Measurements from ENCODE around the gene CAMK2A.

DNA sequence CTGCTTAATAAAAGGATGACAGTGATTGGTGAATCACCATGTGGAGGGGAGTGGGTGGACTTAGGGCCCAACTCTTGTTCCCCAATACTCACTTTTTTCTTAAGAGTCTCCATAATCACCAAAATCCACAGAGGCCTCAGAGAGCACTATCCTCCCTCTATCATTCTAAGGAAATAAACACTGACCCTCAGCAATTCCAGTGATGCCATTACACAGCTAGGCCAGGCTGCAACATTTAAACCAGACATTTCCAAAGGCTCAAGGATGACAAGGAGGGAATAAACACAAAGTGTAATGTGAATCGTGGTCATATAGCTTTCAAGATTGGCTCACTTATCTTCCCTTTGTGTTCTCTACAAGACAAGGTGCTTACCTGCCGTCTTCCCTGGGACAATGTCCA lies 15.5 kb upstream of the CAMK2A start:
- TF ChIP-seq, protein P1, sequence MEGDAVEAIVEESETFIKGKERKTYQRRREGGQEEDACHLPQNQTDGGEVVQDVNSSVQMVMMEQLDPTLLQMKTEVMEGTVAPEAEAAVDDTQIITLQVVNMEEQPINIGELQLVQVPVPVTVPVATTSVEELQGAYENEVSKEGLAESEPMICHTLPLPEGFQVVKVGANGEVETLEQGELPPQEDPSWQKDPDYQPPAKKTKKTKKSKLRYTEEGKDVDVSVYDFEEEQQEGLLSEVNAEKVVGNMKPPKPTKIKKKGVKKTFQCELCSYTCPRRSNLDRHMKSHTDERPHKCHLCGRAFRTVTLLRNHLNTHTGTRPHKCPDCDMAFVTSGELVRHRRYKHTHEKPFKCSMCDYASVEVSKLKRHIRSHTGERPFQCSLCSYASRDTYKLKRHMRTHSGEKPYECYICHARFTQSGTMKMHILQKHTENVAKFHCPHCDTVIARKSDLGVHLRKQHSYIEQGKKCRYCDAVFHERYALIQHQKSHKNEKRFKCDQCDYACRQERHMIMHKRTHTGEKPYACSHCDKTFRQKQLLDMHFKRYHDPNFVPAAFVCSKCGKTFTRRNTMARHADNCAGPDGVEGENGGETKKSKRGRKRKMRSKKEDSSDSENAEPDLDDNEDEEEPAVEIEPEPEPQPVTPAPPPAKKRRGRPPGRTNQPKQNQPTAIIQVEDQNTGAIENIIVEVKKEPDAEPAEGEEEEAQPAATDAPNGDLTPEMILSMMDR (IDR thresholded peaks at IDR 0.05): no peak
- no peak for TF ChIP-seq POLR2A (IDR thresholded peaks at IDR 0.05)

Data from Peyer's patch (tissue), 4 donors.